Measurements from ENCODE around the gene IMPG1.

GRCh38 chr6:76003113-76003512 lies 69.3 kb downstream of the IMPG1 start:
- TF ChIP-seq CTCF (IDR thresholded peaks at IDR 0.05; ENCODE audit: insufficient read depth, low read length): no peak
- TF ChIP-seq REST (IDR thresholded peaks at IDR 0.05; ENCODE audit: insufficient replicate concordance, low read depth): no peak
- no peak for TF ChIP-seq POLR2AphosphoS5 (IDR thresholded peaks at IDR 0.05; ENCODE audit: low read depth)
- TF ChIP-seq GABPA (IDR thresholded peaks at IDR 0.05; ENCODE audit: low read depth): no peak

Data from HL-60 (cell line).